Neural cell (in vitro differentiated cells): ENCODE data around the gene SLC6A19. TPM values are rescaled to one million over a fixed set of nuclear protein-coding genes. Genes with fewer than 3 reads are reported as not detected.

Source experiments
- H2AFZ ChIP-seq: fragments of 200-600, 300-800 bp; sonication (generic), shearing (Covaris generic); 2 replicates; pipeline ENCODE4 v1.6.0; 2014; ENCODE audit warnings: low read depth, mild to moderate bottlenecking, antibody characterized with exemption, low read length, moderate library complexity
- H3F3A ChIP-seq: fragments of 200-600 bp; shearing (Covaris generic); 2 replicates; pipeline ENCODE4 v1.6.1; 2016; ENCODE audit warnings: mild to moderate bottlenecking, moderate library complexity, mixed read lengths, antibody characterized with exemption, low read length; ENCODE audit not compliant: insufficient read depth, poor library complexity, severe bottlenecking
- H3K27ac ChIP-seq: fragments of 200-600, 300-800 bp; sonication (generic), shearing (Covaris generic); 2 replicates; pipeline ENCODE4 v1.5.1; 2014; ENCODE audit warnings: mild to moderate bottlenecking, low read length, moderate library complexity
- H3K27me3 ChIP-seq: fragments of 300-800, 200-600 bp; sonication (generic), shearing (Covaris generic); 2 replicates; pipeline ENCODE4 v1.6.0; 2014; ENCODE audit warnings: mild to moderate bottlenecking, low read depth, low read length, moderate library complexity; ENCODE audit not compliant: insufficient read depth
- H3K36me3 ChIP-seq: fragments of 300-800, 200-600 bp; sonication (generic), shearing (Covaris generic); 2 replicates; pipeline ENCODE4 v1.5.1; 2014; ENCODE audit warnings: mild to moderate bottlenecking, antibody characterized with exemption, low read length, moderate library complexity; ENCODE audit not compliant: insufficient read depth
- H3K4me2 ChIP-seq: fragments of 300-800, 200-600 bp; sonication (generic), shearing (Covaris generic); 2 replicates; pipeline ENCODE4 v1.6.0; 2014; ENCODE audit warnings: mild to moderate bottlenecking, low read length
- H3K4me3 ChIP-seq: fragments of 300-800, 200-600 bp; sonication (generic), shearing (Covaris generic); 2 replicates; pipeline ENCODE4 v1.5.1; 2014; ENCODE audit warnings: mild to moderate bottlenecking, low read length, moderate library complexity
- H3K79me2 ChIP-seq: fragments of 200-600 bp; shearing (Covaris generic); replicated peaks from 2 replicates; pipeline ENCODE4 v1.6.0; 2014; ENCODE audit warnings: mild to moderate bottlenecking, low read length, moderate library complexity; ENCODE audit not compliant: insufficient read depth
- H3K9ac ChIP-seq: fragments of 300-800, 200-600 bp; sonication (generic), shearing (Covaris generic); 2 replicates; pipeline ENCODE4 v1.6.1; 2016; ENCODE audit warnings: mild to moderate bottlenecking, low read length, mixed read lengths
- H3K9me2 ChIP-seq: fragments of 200-600 bp; shearing (Covaris generic); 2 replicates; pipeline ENCODE4 v1.6.1; 2016; ENCODE audit warnings: mild to moderate bottlenecking, low read length, mixed read lengths; ENCODE audit not compliant: insufficient read depth
- H3K9me3 ChIP-seq: fragments of 200-600, 300-800 bp; sonication (generic), shearing (Covaris generic); 2 replicates; pipeline ENCODE4 v1.6.1; 2016; ENCODE audit warnings: mild to moderate bottlenecking, mixed run types, low read length, moderate library complexity, mixed read lengths
- H4K20me1 ChIP-seq: fragments of 200-600 bp; shearing (Covaris generic); 2 replicates; pipeline ENCODE4 v1.6.1; 2016; ENCODE audit warnings: mild to moderate bottlenecking, mixed run types; ENCODE audit not compliant: insufficient read depth
- CTCF ChIP-seq: fragments of 450-650 bp; IDR thresholded peaks from 2 replicates; pipeline ENCODE4 v1.5.1; 2014; ENCODE audit warnings: antibody characterized with exemption, mild to moderate bottlenecking, moderate library complexity; ENCODE audit not compliant: poor library complexity, severe bottlenecking
- EP300 ChIP-seq: fragments of 450-650 bp; conservative IDR thresholded peaks from 2 replicates; pipeline ENCODE4 v1.6.1; 2014; ENCODE audit warnings: antibody characterized with exemption, mild to moderate bottlenecking, moderate library complexity; ENCODE audit not compliant: poor library complexity, severe bottlenecking
- EZH2 ChIP-seq: fragments of 200-600, 300-800 bp; shearing (Covaris generic), sonication (generic); IDR thresholded peaks from 2 replicates; pipeline ENCODE4 v1.6.1; 2014; ENCODE audit warnings: antibody characterized with exemption, low read length, borderline replicate concordance, mild to moderate bottlenecking; ENCODE audit not compliant: insufficient read depth, poor library complexity, severe bottlenecking
- MXI1 ChIP-seq: fragments of 450-650 bp; conservative IDR thresholded peaks from 2 replicates; pipeline ENCODE4 v1.6.1; 2014; ENCODE audit warnings: antibody characterized with exemption, mild to moderate bottlenecking; ENCODE audit not compliant: poor library complexity, severe bottlenecking
- POLR2AphosphoS5 ChIP-seq: IDR thresholded peaks from 2 replicates; pipeline ENCODE4 v1.6.1; 2012
- RAD21 ChIP-seq: fragments of 450-650 bp; conservative IDR thresholded peaks from 2 replicates; pipeline ENCODE4 v1.6.1; 2014; ENCODE audit warnings: antibody characterized with exemption, mild to moderate bottlenecking, moderate library complexity
- REST ChIP-seq: IDR thresholded peaks from 2 replicates; pipeline ENCODE4 v1.6.1; 2012; ENCODE audit warnings: borderline replicate concordance
- SMC3 ChIP-seq: fragments of 450-650 bp; conservative IDR thresholded peaks from 2 replicates; pipeline ENCODE4 v1.6.1; 2014; ENCODE audit warnings: antibody characterized with exemption, mild to moderate bottlenecking, moderate library complexity; ENCODE audit not compliant: poor library complexity
- TAF1 ChIP-seq: IDR thresholded peaks from 2 replicates; pipeline ENCODE4 v1.6.1; 2012; ENCODE audit warnings: low read depth
- polyA plus RNA-seq: library from polyadenylated mRNA; depleted of rRNA; stranded (reverse); fragments of >200 nt; gene quantifications from 2 replicates; pipeline ENCODE4 v1.2.3, GENCODE V29; 2014

The SLC6A19 gene
- polyA plus RNA-seq, 1 donor from 2014 or later, result not detected

- no peak overlapping the region for H2AFZ ChIP-seq
- no peak overlapping the region for H3K4me3 ChIP-seq
- TF ChIP-seq EP300 (no peak), CTCF (no peak), EZH2 (no peak), SMC3 (no peak), RAD21 (no peak), MXI1 (no peak), TAF1 (no peak), POLR2AphosphoS5 (no peak), REST (no peak)
- peaks cover 2% of the 10 kb centered on the region for H3K27me3 ChIP-seq
- no peak overlapping the region for H3K27ac ChIP-seq
- no peaks in the 10 kb centered on the region for H3K79me2 ChIP-seq
- H3F3A ChIP-seq, result no peaks in the 10 kb centered on the region
- H3K9me2 ChIP-seq, result no peaks in the 10 kb centered on the region
- H3K36me3 ChIP-seq, result no peaks in the 10 kb centered on the region
- no peaks in the 10 kb centered on the region for H4K20me1 ChIP-seq
- H3K4me2 ChIP-seq, result no peak overlapping the region
- no peaks in the 10 kb centered on the region for H3K9me3 ChIP-seq
- no peak overlapping the region for H3K9ac ChIP-seq
These were observed 39.6 kb upstream of the SLC6A19 start for GRCh38 chr5:1161833-1162229.

GRCh38 chr5:1162276-1162675 lies 39.1 kb upstream of the SLC6A19 start:
- Histone ChIP-seq H3K36me3 (no peaks in the 10 kb centered on the region), H3K79me2 (no peaks in the 10 kb centered on the region), H3K4me3 (no peak overlapping the region), H4K20me1 (no peaks in the 10 kb centered on the region), H3F3A (no peaks in the 10 kb centered on the region), H3K9me2 (no peaks in the 10 kb centered on the region), H3K27ac (no peak overlapping the region), H3K9me3 (no peaks in the 10 kb centered on the region), H3K9ac (no peak overlapping the region), H3K4me2 (no peak overlapping the region), H3K27me3 (no peaks in the 10 kb centered on the region), H2AFZ (no peak overlapping the region)
- TF ChIP-seq REST, result no peak
- no peak for TF ChIP-seq MXI1
- TF ChIP-seq POLR2AphosphoS5, result no peak
- TF ChIP-seq EP300, result no peak
- no peak for TF ChIP-seq CTCF
- no peak for TF ChIP-seq EZH2
- TF ChIP-seq RAD21, result no peak
- no peak for TF ChIP-seq TAF1
- no peak for TF ChIP-seq SMC3
